ENCODE results near the gene PPP1R13B.

GRCh38 chr14:103892247-103892646, 44.9 kb upstream of the PPP1R13B start:
- TF ChIP-seq EZH2 (IDR thresholded peaks at IDR 0.05; ENCODE audit: low read depth) (no peak), CTCF (conservative IDR thresholded peaks at IDR 0.05) (no peak)

Data from PC-9 (cell line).